HG03280 (cell line): ENCODE data around the gene NGRN.
A peak's percentile ranks its signal among the peaks of the same experiment; 100 is the strongest.
"Not testable (repeated sequence)": the region's sequence is repeated elsewhere in the genome, so short reads cannot be mapped to it uniquely, and the experiment has no call there.

Experiments used
- ATAC-seq: cut with Tn5 transposase; IDR thresholded peaks from one replicate; pipeline ENCODE4 v1.9.1; 2021; ENCODE audit warnings: mild to moderate bottlenecking, moderate library complexity; ENCODE audit not compliant: unreplicated experiment

The NGRN gene

GRCh38 chr15:90234096-90234988, 31.1 kb upstream of the NGRN start, which contains the start of gene GDPGP1:
Gene GDPGP1, plus strand, starts transcription at chr15:90234209. Its CDS starts 6,700 bp downstream, at chr15:90240909.
- no peak for ATAC-seq

DNA sequence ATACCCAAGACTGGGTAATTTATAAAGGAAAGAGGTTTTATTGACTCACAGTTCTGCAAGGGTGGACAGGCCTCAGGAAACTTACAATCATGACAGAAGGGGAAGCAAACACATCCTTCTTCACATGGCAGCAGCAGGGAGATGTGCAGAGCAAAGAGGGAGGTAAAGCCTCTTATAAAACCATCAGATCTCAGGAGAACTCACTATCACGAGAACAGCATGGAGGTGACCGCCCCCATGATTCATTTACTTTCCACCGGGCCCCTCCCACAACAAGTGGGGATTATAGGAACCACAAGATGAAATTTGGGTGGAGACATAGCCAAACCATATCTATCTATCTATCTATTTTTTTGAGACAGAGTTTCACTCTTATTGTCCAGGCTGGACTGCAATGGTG, 26.1 kb upstream of the NGRN start:
- no peak for ATAC-seq

DNA sequence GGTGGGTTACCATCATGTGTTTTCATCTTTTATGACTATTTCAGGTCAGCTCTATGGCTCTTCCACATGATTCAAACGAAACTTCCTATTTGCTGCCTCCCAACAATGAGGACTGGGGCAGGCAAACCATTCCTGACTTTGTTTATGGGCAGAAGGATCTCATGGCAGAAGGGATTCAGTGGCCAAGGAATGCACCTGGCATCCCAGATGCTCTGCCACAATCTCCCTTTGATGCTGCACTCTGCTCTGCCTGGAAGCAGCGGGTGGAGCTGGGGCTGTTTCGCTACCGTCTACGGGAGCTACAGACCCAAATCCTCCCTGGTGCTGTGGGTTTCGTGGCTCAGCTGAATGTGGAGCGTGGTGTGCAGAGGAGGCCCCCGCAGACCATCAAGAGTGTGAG, 24.6 kb upstream of the NGRN start:
- no peak for ATAC-seq

GRCh38 chr15:90241343-90242192, 23.9 kb upstream of the NGRN start:
- no peak for ATAC-seq

DNA sequence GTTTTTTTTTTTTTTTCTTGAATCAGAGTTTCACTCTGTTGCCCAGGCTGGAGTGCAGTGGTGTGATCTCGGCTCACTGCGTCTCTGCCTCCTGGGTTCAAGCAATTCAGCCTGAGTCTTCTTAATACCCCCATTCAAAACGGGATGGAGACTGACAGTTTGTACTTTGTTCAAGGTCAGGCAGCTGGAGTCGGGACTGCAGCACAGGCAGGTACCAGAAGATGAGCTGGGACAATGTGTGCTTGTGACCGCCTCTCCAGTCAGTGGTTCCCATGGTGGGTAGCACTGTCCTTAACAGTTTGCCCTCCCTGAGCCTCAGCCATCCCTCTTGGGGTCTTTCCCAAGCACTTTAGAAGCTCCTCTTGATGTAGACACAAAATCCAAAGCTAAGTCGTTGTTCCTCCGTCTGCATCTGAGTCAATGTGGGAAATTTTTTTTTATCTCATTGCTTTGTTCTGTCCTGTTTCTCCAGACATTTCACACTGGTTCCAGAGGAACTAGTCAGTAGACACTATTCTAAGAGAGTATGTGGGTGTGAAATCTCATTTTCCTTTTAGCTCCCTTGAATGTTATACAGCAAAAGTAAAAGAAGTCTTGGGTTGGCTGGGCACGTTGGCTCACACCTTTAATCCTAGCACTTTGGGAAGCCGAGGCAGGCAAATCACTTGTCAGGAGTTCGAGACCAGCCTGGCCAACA, 21.4 kb upstream of the NGRN start:
- ATAC-seq, result no peak

GRCh38 chr15:90248789-90249202, 16.7 kb upstream of the NGRN start:
- ATAC-seq, result no peak

DNA sequence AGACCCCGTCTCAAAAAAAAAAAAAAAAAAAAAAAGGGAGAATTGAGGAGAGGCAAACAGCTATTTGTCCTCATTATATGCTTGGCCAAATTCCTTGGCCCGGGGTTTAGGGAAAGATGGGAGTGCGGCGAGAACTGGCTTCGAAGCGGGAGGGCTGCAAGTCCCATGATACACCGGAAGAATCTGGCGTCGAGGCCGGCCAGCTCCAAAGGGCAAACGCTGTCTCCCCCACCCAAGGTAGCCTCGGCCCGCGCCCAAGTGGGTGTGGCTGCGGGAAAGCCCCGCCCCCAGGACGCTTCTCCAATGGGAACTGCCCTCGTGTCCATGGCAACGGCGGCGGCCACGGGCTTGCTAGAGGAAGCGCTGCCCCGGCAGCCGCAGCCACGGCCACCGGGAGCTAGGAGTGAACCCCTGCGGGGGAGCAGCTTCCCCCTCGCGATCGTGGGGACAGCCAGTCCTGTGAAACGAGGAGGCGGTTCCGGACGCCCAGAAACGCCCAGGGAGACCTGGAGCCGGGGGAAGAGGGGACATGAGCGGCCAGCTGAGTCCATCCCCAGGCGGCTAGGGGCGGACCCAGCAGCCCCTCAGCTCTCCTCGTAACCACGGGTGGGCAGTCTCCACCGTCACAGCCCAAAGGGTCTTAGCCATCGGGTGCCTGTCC, 16.1 kb upstream of the NGRN start, which contains the start of gene TTLL13:
TTLL13 (plus strand) TSS at position 354 of the 661 bp plus-strand sequence. CDS start 1,075 bp downstream, outside the sequence.
- ATAC-seq, result no peak

- ATAC-seq, result no peak
Observed at GRCh38 chr15:90257776-90258175, 7.7 kb upstream of the NGRN start.

GRCh38 chr15:90259524-90259923, 5.9 kb upstream of the NGRN start:
- ATAC-seq, result peak; percentile 83

DNA sequence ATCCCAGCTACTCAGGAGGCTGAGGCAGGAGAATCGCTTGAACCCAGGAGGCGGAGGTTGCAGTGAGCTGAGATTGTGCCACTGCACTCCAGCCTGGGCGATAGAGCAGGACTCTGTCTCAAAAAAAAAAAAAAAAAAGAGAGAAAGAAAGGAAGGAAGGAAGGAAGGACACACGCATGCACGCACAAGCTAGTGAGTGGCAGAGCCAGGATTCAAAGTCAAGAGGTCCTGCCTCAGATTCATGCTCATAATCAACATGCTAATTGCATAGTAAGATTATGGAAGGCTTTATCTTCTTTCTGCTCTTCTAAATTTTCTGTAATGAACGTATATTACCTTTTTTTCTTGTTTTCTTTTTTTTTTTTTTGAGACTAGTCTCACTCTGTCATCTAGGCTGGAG, 4.7 kb upstream of the NGRN start:
- ATAC-seq, result not testable (repeated sequence)

GRCh38 chr15:90261811-90262210, 3.7 kb upstream of the NGRN start:
- ATAC-seq, result no peak

DNA sequence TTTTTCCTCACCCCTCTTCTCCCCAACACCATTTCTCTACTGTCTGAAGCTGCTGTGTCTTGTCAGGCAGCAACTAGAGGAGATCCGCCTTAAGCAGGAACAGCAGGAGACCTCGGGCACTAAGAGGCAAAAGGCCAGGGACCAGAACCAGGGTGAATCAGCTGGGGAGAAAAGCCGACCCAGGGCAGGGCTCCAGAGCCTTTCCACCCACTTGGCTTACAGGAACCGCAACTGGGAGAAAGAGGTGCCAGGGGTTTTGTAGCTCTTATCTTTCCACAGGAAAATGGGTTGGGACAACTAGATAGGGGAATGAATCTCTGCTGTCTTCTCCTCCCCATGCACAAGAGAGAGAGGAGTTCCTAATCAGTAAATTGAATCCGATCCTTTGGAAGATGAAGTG, 3.0 kb upstream of the NGRN start:
- no peak for ATAC-seq

- no peak for ATAC-seq
Observed at GRCh38 chr15:90264671-90265070, 801 bp upstream of the NGRN start.

DNA sequence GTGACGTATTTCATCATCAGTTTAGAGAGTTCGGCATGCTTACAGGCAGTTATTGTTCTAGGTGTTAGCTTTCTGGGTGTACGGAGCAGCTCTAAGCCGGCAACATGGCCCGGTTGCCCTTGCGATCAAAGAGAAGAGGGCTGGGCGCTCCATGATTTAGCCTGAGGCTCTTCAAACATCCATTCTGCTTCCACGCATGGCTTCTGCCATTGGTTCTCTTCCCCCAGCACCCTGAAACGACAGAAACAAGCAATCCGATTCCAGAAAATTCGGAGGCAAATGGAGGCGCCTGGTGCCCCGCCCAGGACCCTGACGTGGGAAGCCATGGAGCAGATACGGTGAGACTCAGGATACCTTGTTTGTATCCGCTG, 574 bp downstream of the NGRN start:
- ATAC-seq, result peak; percentile 11

DNA sequence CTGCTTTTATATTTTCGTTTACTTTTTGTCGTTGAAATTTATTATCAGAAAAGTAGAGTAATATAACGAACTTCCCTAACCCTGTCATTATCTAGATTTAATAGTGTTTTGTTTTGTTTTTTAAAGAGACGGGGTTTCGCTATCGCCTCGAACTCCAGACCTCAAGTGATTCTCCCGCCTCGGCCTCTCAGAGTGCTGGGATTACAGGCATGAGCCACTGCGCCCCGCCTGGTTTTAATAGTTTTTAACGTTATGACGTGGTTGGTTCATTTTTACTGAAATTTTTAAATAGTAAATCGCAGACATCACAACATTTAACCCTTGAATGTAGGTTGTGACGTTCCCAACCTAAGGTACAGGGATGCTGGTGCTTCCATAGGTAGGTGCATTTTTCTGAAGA, 1.0 kb downstream of the NGRN start:
- ATAC-seq, result no peak

DNA sequence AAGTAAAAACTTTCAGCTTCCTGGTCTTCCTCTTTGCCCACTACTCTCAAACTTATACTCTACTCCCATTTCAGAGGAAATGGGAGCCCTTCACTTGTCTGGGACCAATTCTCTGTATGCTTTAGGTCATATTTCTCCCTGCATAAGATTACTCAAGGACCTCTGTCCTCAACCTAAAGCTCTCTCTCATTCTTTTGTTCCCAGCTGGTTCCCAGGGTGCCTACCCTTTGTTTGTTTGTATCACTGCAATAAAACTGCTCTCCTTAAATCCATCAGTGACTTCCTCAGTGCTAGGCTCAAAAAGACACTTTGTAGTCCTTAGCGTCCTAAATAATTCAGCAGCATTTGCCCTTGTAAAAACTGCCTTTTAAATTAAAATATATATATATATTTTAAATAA, 2.9 kb downstream of the NGRN start:
- ATAC-seq, result no peak

DNA sequence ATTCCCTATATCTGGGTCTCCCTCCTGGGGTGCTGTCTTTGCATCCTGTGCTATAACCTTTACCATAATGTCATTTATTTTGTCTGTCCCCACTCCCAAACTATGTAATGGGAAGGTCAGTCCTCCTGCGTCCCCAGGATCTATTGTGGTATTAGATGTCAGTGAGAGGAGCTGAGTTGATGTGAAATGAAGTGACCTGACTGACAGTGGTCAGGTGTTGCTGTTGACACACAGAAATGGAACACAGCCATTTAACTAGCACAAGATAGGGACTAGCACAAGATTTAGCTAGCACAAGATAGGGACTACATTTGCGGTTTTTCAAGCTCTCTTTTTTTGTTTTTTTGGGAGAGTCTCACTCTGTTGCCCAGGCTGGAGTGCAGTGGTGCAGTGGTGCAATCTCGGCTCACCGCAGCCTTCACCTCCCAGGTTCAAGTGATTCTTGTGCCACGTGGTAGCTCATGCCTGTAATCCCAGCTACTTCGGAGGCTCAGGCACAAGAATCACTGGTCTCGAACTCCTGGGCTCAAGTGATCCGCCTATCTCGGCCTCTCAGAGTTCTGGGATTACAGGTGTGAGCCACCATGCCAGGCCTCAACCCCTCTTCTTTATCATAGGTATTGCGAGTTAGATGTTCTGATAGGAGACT, 5.2 kb downstream of the NGRN start:
- ATAC-seq, result no peak

DNA sequence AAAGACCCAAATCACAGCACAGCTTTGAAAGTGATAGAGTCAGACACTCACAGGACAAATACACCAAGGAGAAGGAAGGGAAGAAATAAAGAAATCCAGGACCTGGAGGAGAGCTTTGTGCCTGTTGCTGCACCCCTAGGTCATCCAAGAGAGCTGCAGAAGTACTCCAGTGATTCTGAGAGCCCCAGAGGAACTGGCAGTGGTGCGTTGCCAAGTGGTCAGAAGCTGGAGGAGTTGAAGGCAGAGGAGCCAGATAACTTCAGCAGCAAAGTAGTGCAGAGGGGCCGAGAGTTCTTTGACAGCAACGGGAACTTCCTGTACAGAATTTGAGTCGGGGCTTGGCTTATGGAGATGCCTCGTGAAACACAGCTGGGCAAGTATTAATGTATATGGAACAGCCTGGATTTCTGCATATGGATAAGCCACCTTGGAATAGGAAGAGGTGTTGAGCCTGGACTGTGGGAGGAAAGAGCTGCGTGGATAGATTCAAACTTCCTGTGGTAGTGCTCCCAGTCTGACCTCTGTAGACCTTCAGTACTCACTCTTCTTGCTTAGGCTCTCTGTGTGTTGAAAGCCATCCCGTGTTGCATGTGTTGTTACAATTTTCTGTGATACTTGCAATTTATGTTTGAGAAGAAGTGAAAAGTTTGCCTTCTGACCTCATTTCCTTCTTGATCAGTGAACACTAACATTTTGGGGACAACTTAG, 6.1 kb downstream of the NGRN start:
- no peak for ATAC-seq

DNA sequence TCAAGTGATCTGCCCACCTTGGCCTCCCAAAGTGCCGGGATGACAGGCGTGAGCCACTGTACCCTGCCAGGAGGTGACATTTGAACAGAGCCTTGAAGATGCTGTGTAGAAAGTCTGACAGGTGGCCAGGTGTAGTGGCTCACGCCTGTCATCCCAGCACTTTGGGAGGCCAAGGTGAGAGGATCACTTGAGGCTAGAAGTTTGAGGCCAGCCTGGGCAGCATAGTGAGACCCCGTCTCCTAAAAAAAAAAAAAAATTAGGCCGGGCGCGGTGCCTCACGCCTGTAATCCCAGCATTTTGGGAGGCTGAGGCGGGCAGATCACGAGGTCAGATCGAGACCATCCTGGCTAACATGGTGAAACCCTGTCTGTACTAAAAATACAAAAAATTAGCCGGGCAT, 13.0 kb downstream of the NGRN start:
- not testable (repeated sequence) for ATAC-seq
